Panc1 (cell line): ENCODE data around the gene DIAPH3.

Source experiments
- CTCF ChIP-seq: fragments of 450-650 bp; IDR thresholded peaks from 2 replicates; pipeline ENCODE4 v1.5.1; 2017; ENCODE audit warnings: mild to moderate bottlenecking
- POLR2AphosphoS5 ChIP-seq: IDR thresholded peaks from 2 replicates; pipeline ENCODE4 v1.6.1; 2012; ENCODE audit warnings: mild to moderate bottlenecking, low read depth, low read length, moderate library complexity
- REST ChIP-seq, 2 experiments: IDR thresholded peaks; 2 replicates each; pipeline ENCODE4 v1.6.1; 2011 to 2012; ENCODE audit warnings: low read depth in 2 of 2, control low read depth in 1 of 2, low read length in 1 of 2, mild to moderate bottlenecking in 1 of 2, moderate library complexity in 1 of 2; ENCODE audit not compliant: insufficient read depth in 1 of 2
- SIN3A ChIP-seq: IDR thresholded peaks from 2 replicates; pipeline ENCODE4 v1.6.1; 2012; ENCODE audit warnings: low read depth, mild to moderate bottlenecking, low read length, moderate library complexity, borderline replicate concordance; ENCODE audit not compliant: insufficient read depth
- TCF7L2 ChIP-seq: IDR thresholded peaks from 2 replicates; pipeline ENCODE4 v1.6.1; 2011; ENCODE audit warnings: mild to moderate bottlenecking, low read depth, low read length, inconsistent platforms

GRCh38 chr13:59641817-59642216 is 521.9 kb downstream of the DIAPH3 start:
- TF ChIP-seq CTCF (no peak), POLR2AphosphoS5 (no peak), SIN3A (no peak), REST (IDR thresholded peaks at IDR 0.05; ENCODE audit: insufficient read depth in 1 of 2, low read depth in 2 of 2, low read length in 1 of 2) (no peak), TCF7L2 (no peak)
